HG02759 (cell line): ENCODE results near the gene PDPK1.
"Not testable (repeated sequence)": the region's sequence is repeated elsewhere in the genome, so short reads cannot be mapped to it uniquely, and the experiment has no call there.

Source experiments
- ATAC-seq: cut with Tn5 transposase; IDR thresholded peaks from one replicate; pipeline ENCODE4 v1.9.1; 2021; ENCODE audit warnings: mild to moderate bottlenecking, moderate library complexity; ENCODE audit not compliant: unreplicated experiment

PDPK1 gene

DNA sequence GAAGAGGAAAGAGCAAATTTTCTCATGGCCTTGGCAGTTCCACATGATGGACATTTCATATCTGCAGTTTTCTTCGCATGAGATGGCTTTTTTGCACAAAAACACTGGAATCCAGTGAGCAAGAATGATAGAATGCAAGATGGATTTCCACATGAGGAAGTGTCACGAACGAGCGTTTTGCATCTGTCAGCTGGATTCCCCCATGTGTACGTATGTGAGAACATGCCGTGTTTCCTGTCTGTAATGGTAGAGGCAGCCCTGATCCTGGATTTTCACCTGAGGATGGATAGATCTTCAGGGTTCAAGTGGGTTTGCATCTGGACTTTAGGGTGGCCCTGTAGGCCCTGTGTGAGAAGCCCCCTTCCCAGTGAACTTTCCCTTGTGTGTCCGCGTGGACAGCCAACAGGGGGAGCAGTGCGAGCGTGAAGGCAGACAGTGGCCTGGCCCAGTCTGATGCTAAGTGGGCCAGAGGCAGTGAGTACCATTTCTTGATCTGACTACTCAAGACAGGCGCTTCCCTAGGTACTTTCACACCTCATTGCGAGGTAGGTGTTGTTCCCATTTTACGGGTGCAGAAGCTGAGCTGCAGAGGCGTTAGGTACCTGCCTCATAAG is 2.1 kb downstream of the PDPK1 start:
- ATAC-seq, result not testable (repeated sequence)

DNA sequence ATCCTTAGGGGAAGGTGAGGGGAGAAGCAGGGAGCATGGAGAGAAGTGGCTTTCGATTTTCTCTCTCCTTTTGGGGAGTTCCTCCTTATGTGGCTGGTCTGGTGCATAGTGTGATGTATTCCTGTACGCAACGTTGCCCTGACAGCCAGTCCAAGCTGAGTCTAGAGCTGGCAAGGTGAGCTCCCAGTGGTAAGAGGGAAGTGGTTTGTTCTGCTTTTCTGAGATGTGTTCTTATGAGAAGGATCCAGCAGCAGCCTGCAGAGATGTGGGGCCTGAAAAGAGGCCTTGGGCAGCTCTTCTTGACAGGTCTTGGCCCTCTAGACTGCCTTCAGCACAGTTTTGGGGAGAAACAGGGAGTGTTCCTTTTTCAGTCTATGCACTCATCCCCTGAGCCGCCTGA is 3.1 kb downstream of the PDPK1 start:
- not testable (repeated sequence) for ATAC-seq

- not testable (repeated sequence) for ATAC-seq
Measured at GRCh38 chr16:2541409-2541808, 3.6 kb downstream of the PDPK1 start.

DNA sequence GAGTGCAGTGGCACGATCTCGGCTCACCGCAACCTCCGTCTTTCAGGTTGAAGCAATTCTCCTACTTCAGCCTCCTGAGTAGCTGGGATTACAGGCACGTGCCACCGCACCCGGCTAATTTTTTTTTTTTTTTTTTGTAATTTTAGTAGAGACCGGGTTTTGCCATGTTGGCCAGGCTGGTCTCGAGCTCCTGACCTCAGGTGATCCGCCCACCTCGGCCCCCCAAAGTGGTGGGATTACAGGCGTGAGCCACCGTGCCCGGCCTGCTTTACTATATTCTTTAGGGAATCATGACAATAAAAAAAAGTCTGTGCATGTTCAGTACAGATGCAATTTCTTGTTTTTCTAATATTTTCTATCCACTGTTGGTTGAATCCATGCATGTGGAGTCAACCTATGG is 6.0 kb downstream of the PDPK1 start:
- not testable (repeated sequence) for ATAC-seq

DNA sequence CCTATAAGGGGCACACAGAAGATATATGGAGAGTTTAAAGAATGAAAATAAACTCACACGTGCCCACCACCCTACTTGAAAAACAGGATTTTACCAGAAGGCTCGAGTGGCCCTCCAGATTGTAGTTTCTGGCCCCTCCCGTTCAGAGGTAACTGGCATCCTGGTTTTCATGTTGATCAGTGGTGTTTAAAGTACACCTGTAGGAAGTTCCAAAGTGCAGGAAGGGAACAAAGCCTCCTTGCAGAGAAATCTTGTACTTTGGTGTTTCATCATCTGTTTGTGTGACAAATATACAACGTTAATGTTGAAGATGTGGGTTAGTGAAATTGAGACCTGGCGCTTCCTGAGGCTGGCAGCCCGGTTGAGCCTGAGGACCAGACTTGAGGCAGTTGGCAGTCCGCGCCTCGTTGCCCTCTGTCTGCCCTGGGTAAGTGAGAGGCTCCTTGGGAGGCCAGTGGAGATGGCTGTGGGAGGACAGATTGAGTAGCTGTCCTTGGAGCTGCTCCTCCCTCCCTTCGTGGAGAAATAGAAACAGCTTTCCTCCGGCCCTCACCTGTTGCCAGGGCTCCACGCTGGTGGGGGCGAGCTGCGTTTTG is 12.6 kb downstream of the PDPK1 start:
- not testable (repeated sequence) for ATAC-seq

DNA sequence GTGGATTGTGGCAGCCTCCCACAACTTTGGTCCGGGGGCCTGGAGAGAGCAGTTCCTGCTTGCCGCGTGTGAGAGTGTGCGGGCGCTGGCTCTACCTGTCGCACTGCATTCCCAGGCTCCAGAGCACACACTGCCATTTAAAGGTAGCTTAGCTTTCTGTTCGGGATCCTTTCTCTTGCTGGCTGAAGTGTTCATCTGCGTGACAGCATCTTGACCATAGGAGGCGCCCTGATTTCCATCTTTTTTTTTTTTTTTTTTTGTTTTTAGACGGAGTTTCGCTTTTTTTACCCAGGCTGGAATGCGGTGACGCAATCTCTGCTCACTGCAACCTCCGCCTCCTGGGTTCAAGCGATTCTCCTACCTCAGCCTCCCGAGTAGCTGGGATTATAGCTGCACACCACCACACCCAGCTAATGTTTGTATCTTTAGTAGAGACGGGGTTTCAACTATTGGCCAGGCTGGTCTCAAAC is 13.6 kb downstream of the PDPK1 start:
- ATAC-seq, result not testable (repeated sequence)

- not testable (repeated sequence) for ATAC-seq
Measured at GRCh38 chr16:2554709-2555425, 17.0 kb downstream of the PDPK1 start.

- ATAC-seq, result not testable (repeated sequence)
Measured at GRCh38 chr16:2557150-2557549, 19.3 kb downstream of the PDPK1 start.

DNA sequence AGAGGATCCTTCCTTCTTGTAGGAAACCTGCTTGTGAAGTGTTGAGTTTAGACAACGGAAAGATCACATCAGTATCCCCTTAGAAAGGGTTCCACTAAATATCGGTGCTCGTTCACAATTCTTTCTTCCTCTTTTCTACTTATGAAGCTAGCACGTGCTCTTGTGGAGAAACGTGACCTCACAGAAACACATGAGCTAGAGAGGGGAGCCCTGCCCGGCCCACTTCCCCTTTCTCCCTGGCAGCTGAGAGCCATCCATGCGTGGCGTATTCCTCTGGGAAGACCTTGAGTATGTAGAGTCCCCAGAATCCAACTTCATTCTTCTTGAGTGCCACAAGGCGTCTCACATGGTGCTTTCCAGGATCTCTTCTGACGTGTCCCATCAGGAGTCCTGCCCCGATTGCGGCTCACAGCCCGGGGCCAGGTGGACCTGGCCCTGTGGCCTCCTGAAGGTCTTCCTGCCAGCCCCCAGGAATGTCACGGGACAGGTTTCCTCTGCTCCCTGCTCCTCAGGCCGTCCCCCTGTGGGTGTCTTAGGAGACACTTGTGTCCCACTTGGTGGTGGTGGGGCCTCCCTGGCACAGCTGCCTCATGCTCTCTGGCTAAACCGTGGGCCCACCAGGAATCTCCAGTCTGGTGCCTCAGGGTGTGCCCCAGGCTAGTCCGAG is 22.4 kb downstream of the PDPK1 start:
- peak; percentile 56 for ATAC-seq

GRCh38 chr16:2560798-2561133 is 22.9 kb downstream of the PDPK1 start:
- ATAC-seq, result peak; percentile 71

- not testable (repeated sequence) for ATAC-seq
Measured at GRCh38 chr16:2567506-2567905, 29.7 kb downstream of the PDPK1 start.

GRCh38 chr16:2568573-2568972 is 30.8 kb downstream of the PDPK1 start:
- ATAC-seq, result not testable (repeated sequence)

GRCh38 chr16:2572704-2573103 is 34.9 kb downstream of the PDPK1 start:
- ATAC-seq, result not testable (repeated sequence)

- not testable (repeated sequence) for ATAC-seq
Measured at GRCh38 chr16:2575839-2576238, 38.0 kb downstream of the PDPK1 start.

DNA sequence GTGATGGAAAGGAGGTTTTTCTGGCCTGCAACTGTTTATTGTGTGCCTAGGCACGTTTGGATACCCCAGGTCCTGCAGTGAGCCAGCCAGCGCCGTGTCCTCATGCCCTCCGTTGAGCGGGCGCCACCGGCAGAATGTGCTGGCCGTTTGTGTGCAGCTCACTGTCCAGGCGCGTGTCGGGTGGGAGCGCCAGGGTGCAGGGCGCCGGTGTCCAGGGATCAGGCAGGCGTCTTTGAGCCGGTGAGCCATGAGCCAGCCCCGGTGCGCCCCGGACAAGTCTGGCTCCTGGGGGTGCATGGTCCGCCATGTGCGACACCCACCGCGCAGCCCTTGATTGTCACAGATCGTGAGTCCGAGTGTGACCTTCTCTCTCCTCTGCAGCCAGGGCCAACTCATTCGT is 39.2 kb downstream of the PDPK1 start:
- ATAC-seq, result not testable (repeated sequence)

- ATAC-seq, result not testable (repeated sequence)
Measured at GRCh38 chr16:2578905-2579304, 41.1 kb downstream of the PDPK1 start.

DNA sequence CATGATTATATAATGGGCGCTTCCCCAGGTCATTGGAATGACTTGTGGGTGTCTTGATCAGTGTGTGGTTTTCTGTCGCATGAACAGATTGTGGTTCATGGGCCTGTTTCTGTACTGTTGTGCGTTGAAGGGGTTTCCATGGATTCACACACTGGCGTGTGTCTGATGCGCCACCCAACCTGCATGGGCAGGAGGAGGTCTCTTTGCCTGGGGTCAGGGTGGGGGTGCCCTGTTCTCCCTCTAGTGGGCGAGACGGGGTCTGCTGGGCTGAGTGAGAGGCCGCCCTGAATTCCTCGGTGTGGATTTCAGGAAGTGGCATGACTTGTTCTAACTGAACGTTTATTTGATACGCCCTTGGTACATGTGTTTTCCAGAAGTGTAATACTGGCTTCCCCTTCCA is 42.3 kb downstream of the PDPK1 start:
- ATAC-seq, result not testable (repeated sequence)

DNA sequence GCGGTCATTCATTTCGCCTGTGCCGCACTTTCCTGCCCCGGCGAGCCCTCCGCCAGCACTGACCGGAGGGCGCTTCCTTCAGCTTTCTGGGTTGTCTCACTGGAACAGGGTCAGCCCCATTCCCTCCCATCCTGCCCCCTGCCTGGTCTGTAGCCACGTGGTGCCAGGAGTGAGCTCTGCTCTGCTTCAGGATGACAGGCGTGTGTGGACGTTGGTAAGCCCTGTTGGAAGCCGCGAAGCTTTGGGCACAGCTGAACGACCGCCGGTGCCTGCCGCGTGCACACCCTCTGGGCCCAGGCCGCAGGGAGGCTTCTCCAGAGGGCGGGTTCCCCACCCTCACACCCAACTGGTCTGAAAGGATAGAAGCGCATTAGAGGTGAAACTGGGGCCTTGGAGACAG is 43.0 kb downstream of the PDPK1 start:
- ATAC-seq, result not testable (repeated sequence)

GRCh38 chr16:2584729-2585650 is 47.2 kb downstream of the PDPK1 start:
- no peak for ATAC-seq

- ATAC-seq, result no peak
Measured at GRCh38 chr16:2585651-2586081, 47.8 kb downstream of the PDPK1 start.
